AG04449 (cell line): ENCODE measurements around the gene CCNG2.

Source experiments
- CTCF ChIA-PET: fragments of 350-600 bp; formaldehyde crosslinking; extraction: SDS; loops from one replicate; lab custom pipeline; 2021; ENCODE audit warnings: antibody characterized with exemption; lab: Yijun Ruan, JAX
- POLR2A ChIA-PET: fragments of 400-600, 350-600 bp; formaldehyde crosslinking; extraction: SDS; loops from one replicate; lab custom pipeline; 2020; ENCODE audit warnings: antibody characterized with exemption, inconsistent platforms; lab: Yijun Ruan, JAX
- DNase-seq: peaks from one replicate; pipeline ENCODE4 v3.0.0-alpha.2; 2010; ENCODE audit warnings: low read depth, low spot score
- H3K4me3 ChIP-seq: 2 replicates; pipeline ENCODE4 v1.5.1; 2011; ENCODE audit warnings: low read depth, mild to moderate bottlenecking, control low read depth, low read length
- TF ChIP-seq, protein P1 (sequence below): IDR thresholded peaks from one replicate; pipeline ENCODE4 v1.5.1; 2011; ENCODE audit warnings: mild to moderate bottlenecking, moderate library complexity, low read length, control low read depth, inconsistent platforms; ENCODE audit not compliant: insufficient read depth; ENCODE audit errors: missing control alignments

Gene CCNG2

DNA sequence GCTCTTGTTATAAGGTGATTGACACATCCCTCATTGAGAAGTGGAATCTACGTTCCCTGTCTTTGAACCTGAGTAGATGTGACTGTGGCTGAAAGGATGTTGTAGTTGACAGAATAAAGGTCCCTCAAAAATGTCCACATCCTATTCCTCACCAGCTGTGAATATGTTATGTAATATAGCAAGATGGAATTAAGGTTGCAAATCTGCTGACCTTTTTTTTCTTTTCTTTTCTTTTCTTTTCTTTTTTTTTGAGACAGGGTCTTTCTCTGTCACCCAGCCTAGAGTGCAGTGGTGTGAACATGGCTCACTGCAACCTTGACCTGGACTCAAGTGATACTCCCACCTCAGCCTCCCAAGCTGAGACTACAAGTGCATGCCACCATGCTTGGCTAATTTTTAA is 7.2 kb upstream of the CCNG2 start:
- CTCF ChIA-PET: no interaction called here

DNA sequence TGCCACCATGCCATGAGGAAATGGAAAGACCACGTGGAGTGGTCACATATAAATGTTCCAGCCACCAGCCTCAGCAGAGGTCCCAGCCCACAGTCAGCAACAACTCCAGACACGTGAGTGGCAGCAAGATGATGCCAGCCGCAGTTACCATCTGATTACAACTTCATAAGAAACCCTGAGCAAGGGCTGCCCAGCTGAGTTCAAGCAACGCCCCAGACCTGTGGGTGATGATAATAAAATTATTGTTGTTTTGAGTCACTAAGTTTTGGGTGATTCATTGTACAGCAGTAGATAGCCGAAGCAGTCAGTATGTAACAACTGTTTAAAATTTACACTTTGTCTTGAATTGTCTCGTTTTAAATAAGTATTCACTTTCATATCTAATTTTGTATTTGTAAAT is 5.8 kb upstream of the CCNG2 start:
- TF ChIP-seq, protein P1, sequence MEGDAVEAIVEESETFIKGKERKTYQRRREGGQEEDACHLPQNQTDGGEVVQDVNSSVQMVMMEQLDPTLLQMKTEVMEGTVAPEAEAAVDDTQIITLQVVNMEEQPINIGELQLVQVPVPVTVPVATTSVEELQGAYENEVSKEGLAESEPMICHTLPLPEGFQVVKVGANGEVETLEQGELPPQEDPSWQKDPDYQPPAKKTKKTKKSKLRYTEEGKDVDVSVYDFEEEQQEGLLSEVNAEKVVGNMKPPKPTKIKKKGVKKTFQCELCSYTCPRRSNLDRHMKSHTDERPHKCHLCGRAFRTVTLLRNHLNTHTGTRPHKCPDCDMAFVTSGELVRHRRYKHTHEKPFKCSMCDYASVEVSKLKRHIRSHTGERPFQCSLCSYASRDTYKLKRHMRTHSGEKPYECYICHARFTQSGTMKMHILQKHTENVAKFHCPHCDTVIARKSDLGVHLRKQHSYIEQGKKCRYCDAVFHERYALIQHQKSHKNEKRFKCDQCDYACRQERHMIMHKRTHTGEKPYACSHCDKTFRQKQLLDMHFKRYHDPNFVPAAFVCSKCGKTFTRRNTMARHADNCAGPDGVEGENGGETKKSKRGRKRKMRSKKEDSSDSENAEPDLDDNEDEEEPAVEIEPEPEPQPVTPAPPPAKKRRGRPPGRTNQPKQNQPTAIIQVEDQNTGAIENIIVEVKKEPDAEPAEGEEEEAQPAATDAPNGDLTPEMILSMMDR: no peak
- H3K4me3 ChIP-seq: no peak overlapping the region
- CTCF ChIA-PET: no interaction called here
- POLR2A ChIA-PET: no interaction called here
- DNase-seq: no peak

More for the DNA sequence above, 7.2 kb upstream of the CCNG2 start:
- DNase-seq: no peak
- no peak overlapping the region for H3K4me3 ChIP-seq
- POLR2A ChIA-PET: no interaction called here
- TF ChIP-seq, protein P1: no peak

DNA sequence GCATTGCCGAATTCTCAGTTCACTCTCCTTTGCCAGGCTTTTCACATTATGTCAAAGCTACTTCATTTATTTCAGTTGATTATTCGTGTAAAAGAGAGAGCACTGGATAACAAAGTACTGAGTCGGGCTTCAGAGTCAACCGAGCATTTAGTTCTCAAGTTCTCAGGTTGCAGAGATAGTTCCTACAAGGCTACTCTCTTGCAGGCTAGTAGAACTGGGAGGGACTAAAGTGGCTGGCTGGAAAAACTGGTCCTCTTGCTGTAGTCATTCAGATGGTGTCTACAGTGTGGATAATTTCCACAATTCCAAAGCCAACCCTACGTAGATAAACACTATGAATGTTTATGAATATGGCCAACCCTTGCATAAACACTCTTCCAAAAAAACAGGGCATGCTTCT is 4.6 kb upstream of the CCNG2 start:
- no peak for DNase-seq
- CTCF ChIA-PET: interaction anchor here (0.5 to 5.2 kb wide), 3 partner anchors 9 to 254 kb away, joined by 3 to 20 read pairs (median 4); no protein-coding TSS in a partner anchor
- H3K4me3 ChIP-seq: no peak overlapping the region
- POLR2A ChIA-PET: no interaction called here
- TF ChIP-seq, protein P1: no peak

DNA sequence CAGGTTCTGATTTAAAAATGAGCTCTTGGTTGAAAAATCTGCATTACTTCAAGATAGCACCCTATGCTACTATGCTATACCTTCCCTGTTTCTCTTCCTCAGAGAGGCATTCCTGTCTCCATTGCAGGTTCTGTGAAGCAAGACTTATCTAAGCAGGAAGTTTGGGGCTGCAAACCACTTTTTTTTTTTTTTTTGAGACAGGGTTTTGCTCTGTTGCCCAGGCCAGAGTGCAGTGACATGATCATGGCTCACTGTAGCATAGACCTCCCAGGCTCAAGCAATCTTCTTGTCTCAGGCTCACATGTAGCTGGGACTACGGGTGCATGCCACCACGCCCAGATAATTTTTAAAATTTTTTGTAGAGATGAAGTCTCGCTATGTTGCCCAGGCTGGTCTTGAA is 4.0 kb upstream of the CCNG2 start:
- POLR2A ChIA-PET: no interaction called here
- H3K4me3 ChIP-seq: no peak overlapping the region
- CTCF ChIA-PET: interaction anchor here (0.5 to 5.2 kb wide), 4 partner anchors 10 to 254 kb away, joined by 3 to 20 read pairs (median 4); no protein-coding TSS in a partner anchor
- DNase-seq: no peak
- TF ChIP-seq, protein P1: no peak

DNA sequence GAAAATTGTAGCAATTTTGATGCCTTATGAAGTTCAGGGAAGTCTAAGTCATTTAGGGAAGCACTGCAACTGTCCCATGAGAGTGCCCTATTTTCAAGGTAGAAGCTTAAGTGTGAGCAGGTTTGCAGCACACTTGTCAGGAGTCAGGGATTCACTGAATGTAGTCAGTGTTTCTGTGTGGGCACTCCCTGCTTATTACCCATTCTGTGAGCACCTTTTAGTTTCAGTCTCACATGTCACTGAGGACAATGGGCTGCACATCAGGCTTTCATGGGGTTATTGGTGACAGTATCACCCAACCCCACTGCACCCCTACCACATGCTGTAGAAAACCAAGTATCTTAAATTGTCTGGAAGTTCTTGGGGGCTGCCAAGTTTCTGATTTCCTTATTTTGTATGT is 2.9 kb upstream of the CCNG2 start:
- ChIA-PET CTCF (interaction anchor here (0.5 to 5.2 kb wide), 5 partner anchors 11 to 90 kb away, joined by 3 to 20 read pairs (median 3); no protein-coding TSS in a partner anchor), POLR2A (no interaction called here)
- TF ChIP-seq, protein P1: no peak

DNA sequence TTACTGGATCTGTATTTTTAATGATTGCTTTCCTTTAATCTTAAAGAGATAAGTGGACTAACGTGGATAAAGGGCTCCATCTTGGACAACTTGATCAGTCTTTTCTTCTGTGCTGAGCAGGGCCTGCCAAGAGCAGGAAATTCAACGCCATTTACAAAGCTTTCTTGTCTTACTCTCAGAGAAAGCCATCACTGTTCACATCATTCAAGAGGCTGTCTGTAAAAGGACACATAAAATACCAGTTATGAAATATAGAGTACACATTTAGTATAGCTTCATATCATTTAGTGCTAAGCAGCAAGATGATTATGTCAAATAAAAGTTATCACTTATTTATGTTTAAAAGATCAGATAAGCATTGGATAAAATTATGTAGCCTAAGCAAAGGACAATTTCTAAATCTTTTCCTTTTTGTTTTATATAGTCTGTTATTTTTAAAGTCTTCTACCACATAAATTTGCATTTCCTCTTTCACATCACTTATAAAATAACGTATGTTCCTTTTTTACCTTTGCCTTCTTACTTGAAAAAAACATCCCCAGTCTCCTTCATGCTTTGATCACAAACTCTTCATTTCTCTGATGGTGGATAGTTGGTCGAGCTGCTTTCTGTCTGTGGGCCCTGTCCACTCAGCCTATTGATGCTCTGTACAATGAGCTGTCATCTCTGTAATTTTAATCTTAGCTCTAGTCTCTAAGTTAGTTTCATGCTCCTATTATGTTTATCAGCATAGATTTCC is 2.1 kb upstream of the CCNG2 start:
- TF ChIP-seq, protein P1: no peak
- no peak for DNase-seq
- POLR2A ChIA-PET: no interaction called here
- CTCF ChIA-PET: interaction anchor here (1.3 to 5.2 kb wide), 2 partner anchors 30 to 60 kb away, joined by 3 to 20 read pairs; no protein-coding TSS in a partner anchor
- H3K4me3 ChIP-seq: no peak overlapping the region

More for the DNA sequence above, 2.9 kb upstream of the CCNG2 start:
- no peak for DNase-seq
- no peak overlapping the region for H3K4me3 ChIP-seq
